Fibroblast of villous mesenchyme (primary cell): ENCODE measurements around the gene IP6K2. TPM values are rescaled to one million over a fixed set of nuclear protein-coding genes. Genes with fewer than 3 reads are reported as not detected.

Experiments
- DNase-seq: peaks from one replicate; pipeline ENCODE4 v3.0.0-alpha.2; 2010; ENCODE audit warnings: low read depth
- H3K4me3 ChIP-seq: 2 replicates; pipeline ENCODE4 v1.5.1; 2011; ENCODE audit warnings: low read depth, mild to moderate bottlenecking, low read length
- CTCF ChIP-seq: IDR thresholded peaks from 2 replicates; pipeline ENCODE4 v1.5.1; 2012; ENCODE audit warnings: low read depth, mild to moderate bottlenecking, low read length; ENCODE audit not compliant: insufficient read depth
- total RNA-seq: library from RNA; depleted of rRNA; stranded (reverse); fragments of >200 nt; gene quantifications from 2 replicates; pipeline ENCODE4 v1.2.3, GENCODE V29; 2012

IP6K2 gene
- total RNA-seq, 1 donor: 55.7 TPM

DNA sequence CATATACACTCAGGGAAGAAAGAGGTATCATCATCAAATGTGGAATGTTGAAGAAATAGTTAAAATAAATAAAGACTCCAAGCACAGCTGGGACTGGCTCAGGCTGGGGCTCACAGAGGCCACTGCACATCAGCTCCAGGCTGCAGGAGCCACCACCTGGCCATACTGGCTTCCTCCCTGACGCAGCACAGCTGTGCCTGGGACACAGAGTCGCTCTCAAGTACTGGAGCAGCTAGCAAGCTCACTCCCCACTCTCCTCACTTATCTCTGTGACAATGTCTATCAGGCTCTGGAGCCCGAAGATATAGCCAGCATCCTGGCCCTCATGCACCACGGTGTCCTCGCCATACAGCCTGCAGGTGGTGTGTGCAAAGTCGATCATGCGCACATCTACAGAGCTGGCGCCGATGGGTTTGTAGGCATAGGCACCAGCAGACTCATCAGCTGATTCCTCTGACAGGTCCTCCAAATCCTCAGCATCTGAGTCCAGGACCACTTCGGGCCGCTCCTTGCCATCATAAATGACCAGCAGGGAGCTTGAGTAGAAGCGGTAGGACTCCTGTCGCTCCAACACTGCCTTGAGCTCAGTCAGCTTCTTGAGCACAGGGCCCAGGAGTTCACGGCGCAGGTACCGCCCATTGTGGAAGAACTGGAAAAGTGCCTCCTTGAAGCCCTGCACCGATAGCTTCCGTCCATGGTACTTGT lies 28.8 kb downstream of the IP6K2 start:
- no peak overlapping the region for H3K4me3 ChIP-seq
- TF ChIP-seq CTCF: no peak
- DNase-seq: no peak

DNA sequence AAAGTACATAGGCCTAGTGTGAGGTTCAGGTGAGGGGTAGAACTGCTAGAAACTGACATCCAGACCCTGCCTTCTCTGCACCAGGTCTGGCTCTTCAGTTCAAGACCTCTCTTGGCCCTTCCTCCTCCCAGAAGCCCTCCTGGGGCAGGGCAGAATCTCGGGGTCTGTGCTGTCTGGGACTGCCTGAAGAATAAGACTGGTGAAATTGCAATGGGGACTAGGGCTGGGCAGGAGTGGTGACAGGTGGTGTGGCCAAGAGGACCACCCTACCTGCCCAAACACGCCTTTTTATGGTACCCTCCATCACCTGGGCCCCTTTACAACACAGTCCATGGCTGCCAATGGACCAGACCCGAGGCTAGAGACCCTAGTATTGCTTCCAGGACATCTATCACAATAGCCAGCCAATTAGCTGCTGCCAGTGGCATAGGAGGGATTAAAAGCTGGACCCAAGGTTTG lies 29.8 kb downstream of the IP6K2 start:
- no peak for DNase-seq
- H3K4me3 ChIP-seq: no peak overlapping the region
- TF ChIP-seq CTCF: no peak

DNA sequence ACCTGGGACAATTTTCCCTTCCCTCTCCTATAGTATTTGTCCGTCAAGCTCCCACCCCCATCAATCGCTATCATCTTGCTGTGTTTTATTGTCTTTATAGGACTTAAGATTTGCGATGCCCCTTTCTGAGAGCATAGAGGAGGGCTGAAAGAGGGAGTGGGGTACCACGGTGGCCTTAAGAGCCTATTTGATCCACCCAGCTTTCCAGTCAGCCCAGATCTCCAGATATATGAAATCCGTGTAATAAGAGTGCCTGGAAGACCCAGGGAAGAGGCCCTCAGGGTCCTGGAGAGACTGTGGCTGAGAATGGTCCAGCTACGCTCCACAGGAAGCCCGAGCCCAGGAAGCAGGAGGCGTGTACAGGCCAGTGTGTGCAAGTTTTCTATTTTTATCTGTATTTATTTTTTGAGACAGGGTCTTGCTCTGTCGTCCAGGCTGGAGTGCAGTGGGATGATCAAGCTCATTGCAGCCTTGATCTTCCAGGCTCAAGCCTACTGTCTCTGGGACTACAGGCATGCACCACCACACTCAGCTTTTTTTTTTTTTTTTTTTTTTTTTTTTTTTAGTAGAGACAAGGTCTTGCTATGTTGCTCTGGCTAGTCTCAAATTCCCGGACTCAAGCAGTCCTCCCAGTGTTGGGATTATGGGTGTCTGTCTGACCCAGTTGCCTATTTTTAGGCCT lies 30.3 kb downstream of the IP6K2 start:
- no peak for TF ChIP-seq CTCF
- H3K4me3 ChIP-seq: no peak overlapping the region
- DNase-seq: no peak

DNA sequence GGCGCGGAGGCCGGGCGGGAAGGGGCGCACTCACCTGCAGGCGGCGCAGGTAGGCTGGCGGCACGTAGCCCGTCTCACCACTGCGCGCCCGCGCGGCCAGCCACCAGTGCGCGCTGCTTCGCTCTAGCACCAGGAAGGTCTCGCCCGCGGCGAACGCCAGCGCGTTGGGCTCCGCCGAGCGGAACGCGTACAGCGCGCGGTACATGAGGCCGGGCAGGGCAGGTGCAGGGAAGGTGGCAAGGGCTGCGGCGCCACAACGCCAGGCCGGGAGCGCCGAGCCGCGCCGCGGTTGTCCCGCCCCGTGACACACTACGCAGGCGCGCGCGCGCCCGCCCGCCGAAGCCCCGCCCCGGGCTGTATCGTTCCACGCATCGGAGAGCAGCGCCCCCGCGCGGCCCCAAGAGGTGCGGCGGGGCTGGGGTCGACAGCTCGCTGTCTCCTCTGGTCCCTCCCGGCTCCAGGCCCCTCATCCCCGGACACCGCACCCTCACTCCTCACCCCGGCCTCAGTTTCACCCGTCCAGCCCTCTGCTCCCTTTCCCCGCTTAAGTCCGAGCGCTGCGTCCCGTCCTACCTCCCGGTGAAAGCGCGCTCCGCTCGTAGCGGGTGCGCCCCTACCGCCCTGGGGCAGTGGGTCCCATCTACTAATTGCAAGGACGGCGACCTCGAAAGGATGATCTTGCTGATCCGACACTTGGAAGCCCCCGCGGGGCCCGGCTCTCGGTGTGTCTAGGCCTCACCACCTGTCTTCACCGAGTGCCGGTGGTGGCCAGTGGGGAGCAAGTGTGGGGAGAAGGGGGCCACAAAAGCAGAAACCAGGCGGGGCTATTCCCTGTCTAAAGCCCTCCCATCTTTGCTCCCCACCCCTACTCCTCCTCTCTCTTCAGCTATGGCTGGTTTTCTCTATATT lies 31.2 kb downstream of the IP6K2 start, which contains the start of gene NCKIPSD:
Gene NCKIPSD (minus strand): TSS at position 313 of the 909 bp plus-strand sequence. CDS start 108 bp downstream, at position 205.
- peak; percentile 78 for TF ChIP-seq CTCF
- H3K4me3 ChIP-seq: peak within 1 kb of the TSS; percentile 83
- peak; percentile 81 for DNase-seq

DNA sequence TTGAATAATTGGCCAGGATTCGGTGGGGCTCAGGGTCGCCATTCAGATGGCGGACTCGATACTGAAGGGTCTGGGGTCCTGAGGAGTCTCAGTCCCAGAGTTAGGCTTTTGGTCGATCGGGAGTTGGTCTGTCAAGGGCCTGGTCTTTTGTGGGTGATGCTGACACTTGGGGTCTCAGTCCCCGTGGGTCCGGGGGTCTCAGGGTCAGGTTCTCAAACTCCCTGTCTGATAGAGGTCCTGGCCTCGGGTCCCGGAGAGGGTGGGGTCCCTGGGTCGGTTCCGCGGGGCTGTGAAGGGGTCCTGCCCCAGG lies 31.8 kb downstream of the IP6K2 start:
- DNase-seq: no peak
- TF ChIP-seq CTCF: peak; percentile 26
- peak overlapping the region; percentile 83 for H3K4me3 ChIP-seq

- no peak for TF ChIP-seq CTCF
- DNase-seq: peak; percentile 50
- H3K4me3 ChIP-seq: peak overlapping the region; percentile 83
Observed at GRCh38 chr3:48684480-48685143, 32.4 kb downstream of the IP6K2 start.
